ENCODE measurements around the gene BRAP. TPM values are rescaled to one million over a fixed set of nuclear protein-coding genes. Genes with fewer than 3 reads are reported as not detected.
"Not testable (repeated sequence)": the region's sequence is repeated elsewhere in the genome, so short reads cannot be mapped to it uniquely, and the experiment has no call there.

Gene BRAP
- total RNA-seq (2014; rRNA removed; shearing (Covaris generic)) = 11.8 and 14.3 TPM in 2 replicates
- 7.2 and 9.6 TPM in 2 replicates for polyA plus RNA-seq (2014; cell fraction: nucleus; rRNA removed)

DNA sequence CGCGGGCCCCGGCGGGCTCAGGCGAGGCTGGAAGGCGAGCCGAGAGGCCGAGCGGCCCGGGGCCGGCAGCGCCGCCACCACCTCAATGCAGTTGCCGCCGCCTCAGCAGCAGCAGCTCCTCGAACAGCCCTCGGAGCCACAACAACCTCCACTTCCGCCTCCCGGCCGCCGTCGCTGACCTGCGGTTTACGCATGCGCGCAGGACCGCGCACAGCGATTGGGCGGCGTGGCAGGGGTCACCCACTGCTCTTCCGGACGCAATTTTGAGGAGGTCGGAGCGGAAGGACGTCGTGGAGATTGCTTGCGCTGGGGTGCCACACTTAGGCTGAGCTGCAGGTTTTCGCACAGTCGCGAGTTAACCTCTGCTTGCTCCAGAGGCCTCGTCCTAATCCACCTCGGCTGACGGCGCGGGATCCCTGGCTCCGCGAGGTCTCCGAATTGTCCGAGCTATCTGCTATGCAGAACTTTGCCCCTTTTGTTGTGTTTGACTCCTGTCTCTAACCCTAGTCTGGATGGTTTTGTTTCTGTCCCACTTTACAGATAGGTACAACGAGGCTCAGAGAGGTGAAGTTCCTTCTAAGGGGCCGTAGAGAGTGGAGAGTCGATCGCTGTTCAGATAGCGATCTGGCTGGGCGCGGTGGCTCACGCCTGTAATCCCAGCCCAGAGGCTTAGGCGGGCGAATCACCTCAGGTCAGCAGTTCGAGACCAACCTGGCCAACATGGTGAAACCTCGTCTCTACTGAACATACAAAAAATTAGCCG is at the start of gene BRAP, which contains the start of gene ACAD10:
TSS of gene BRAP (minus strand) at position 146 of the 763 bp plus-strand sequence. CDS start 164 bp downstream, outside the sequence.
TSS of gene ACAD10 (plus strand) at position 243 of the 763 bp plus-strand sequence. CDS start 6,657 bp downstream, outside the sequence.
- DNase-seq (ENCODE audit: extremely low read depth, low read depth) = peak; percentile 92

DNA sequence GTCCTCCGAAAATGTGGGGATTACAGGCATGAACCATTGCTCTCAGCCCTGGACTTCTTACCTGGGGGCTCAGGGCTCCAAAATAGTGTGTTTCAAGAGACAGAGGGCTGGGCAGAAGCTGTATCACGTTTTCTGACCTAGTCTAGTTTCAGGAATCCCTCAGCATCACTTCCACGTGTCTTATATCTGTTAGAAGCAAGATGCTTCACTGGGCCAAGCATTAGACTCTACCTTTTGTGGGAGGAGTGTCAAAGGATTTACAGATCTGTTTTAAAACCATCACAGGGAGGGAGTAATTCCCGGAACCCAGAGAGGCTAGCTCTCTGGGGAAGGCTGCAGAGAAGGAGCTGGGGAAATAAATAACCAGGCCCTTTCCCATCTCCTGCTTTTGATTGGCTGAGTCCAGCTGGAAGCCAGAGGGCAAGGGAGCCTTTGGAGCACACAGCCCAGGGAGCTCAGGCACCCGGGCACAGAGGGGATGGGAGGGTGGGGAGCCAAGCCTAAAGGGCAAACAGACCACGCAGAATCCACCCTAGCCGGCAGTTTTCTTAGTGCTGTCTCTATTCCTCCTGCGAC is 47.7 kb upstream of the BRAP start:
- DNase-seq (ENCODE audit: extremely low read depth, low read depth) = no peak

GRCh38 chr12:111732786-111733185 is 47.0 kb upstream of the BRAP start:
- DNase-seq (ENCODE audit: extremely low read depth, low read depth) = no peak

DNA sequence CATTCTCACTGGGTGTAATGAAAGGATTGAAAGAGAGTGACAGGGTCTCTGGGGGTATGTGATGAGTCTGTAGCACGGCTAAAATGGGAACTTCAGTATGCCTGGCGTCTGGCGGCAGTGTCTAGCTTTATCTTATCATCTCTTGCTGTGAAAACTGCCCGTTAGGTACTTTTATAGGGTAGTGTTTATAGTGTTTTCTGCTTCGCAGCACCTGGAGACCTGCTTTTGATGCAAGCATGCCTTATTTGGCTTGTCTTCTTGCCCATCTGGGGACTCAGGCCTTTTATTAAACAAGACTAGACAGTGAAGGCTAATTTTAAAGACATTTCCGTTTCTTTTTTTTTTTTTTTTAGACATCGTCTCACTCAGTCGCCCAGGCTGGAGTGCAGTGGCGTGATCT is 44.7 kb upstream of the BRAP start:
- DNase-seq (ENCODE audit: extremely low read depth, low read depth) = no peak

DNA sequence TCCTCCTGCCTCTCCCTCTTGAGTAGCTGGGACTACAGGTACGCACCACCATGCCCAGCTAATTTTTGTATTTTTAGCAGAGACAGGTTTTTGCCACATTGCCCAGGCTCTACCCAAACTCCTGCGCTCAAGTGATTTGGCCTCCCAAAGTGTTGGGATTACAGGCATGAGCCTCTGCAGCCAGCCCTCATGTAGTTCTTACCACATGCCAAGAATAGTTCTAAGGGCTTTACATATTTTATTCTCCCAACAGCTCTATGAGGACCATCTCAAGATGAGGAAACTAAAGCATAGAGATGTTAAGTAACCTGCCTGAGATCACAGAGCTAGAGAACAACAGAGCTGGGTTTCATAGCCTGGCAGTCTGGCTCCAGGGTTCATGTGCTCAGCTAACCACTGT is 43.0 kb upstream of the BRAP start:
- DNase-seq (ENCODE audit: extremely low read depth, low read depth) = no peak

- not testable (repeated sequence) for DNase-seq (ENCODE audit: extremely low read depth, low read depth)
Measured at GRCh38 chr12:111723646-111724360, 38.0 kb upstream of the BRAP start.

DNA sequence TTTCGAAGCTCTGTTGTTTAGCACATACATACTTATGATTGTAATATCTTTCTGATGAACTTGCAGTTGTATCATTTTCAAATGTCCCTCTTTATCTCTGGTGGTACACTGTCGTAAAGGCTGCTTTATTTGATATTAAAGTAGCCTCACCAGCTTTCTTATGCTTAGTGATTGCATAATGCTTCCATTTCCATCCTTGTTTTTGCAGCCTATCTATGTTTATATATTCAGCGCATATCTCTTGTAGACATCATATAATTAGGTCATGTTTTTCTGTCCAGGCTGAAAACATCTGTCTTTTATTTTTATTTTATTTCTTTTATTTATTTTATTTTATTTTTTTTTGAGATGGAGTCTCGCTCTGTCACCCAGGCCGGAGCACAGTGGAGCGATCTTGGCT is 34.7 kb upstream of the BRAP start:
- no peak for DNase-seq (ENCODE audit: extremely low read depth, low read depth)

DNA sequence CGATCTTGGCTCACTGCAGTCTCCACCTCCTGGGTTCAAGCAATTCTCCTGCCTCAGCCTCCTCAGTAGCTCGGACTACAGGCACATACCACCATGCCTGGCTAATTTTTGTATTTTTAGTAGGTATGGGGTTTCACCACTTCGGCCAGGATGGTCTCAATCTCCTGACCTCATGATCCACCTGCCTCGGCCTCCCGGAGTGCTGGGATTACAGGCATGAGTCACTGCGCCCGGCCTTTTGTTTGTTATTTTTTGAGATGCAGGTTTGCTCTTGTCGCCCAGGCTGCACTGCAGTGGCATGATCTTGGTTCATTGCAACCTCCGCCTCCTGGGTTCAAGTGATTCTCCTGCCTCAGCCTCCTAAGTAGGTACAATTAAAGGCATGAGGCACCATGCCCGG is 33.6 kb upstream of the BRAP start:
- not testable (repeated sequence) for DNase-seq (ENCODE audit: extremely low read depth, low read depth)

DNA sequence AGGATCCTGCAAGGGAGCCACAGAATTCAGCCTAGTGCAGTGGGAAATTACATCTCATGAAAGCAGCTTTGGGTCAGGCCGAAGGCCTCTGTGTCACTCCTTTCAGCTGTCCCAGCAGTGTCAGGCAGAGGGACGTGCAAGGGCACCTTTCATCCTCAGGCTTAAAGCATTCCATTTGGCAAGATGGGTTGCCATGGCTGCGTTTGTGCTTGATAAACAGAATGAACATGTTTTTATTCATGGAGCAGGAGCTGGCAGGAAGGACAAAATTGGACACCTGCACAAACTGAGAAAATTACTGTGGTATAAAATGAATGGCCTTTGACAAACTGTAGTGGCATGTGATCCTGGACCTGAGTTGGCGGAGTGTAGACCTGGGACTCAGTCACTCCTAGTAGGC is 29.5 kb upstream of the BRAP start:
- no peak for DNase-seq (ENCODE audit: extremely low read depth, low read depth)

- DNase-seq (ENCODE audit: extremely low read depth, low read depth) = no peak
Measured at GRCh38 chr12:111706145-111706544, 20.4 kb upstream of the BRAP start.

DNA sequence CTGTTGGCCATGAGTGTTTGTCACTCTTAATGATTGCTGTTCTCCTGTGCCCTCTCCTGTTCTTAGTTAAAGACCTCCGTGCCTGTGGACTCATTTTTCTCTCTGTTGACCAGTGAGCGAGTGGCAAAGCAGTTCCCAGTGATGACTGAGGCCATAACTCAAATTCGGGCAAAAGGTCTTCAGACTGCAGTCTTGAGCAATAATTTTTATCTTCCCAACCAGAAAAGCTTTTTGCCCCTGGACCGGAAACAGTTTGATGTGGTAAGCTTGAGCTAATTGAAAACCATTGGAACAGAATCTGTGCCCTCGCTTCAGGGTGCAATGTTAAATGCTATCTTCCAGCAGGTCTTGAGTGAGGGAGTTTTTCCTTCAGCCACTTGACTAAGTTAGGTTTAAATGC is 19.9 kb upstream of the BRAP start:
- no peak for DNase-seq (ENCODE audit: extremely low read depth, low read depth)

DNA sequence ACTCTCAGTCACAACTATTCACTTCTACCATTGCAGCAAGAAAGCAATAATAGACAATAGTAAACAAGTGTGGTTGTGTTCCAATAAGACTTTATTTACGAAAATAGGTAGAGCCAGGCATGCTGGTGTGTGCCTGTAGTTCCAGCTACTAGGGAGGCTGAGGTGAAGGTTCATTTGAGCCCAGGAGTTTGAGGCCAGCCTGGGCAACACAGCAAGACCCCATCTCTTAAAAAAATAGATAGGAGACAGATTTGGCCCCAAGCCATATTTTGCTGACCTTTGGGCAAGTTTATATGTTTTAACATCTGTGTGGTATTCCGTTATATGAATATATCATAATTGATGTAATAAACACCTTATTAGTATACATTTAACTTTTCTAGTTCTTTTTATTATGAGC is 14.2 kb upstream of the BRAP start:
- DNase-seq (ENCODE audit: extremely low read depth, low read depth) = no peak

DNA sequence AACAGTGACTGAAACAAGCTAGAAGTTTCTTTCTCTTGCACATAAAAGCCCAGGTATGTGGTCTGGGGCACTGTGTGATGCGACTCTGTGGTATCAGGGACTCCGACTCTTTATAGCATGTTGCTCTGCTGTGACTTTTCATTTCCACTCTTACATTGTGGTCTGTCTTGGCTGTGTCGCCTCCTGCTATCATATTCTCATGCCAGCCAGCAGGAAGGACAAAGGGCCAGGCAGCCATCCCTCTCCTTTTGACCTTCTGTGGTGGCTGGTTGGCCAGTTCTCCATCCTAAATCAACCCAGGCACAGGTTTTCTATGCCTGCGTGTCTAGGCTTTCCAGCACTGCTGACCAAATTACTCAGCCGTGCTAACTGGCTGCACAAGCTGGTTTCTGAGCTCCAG is 8.1 kb upstream of the BRAP start:
- DNase-seq (ENCODE audit: extremely low read depth, low read depth) = no peak

DNA sequence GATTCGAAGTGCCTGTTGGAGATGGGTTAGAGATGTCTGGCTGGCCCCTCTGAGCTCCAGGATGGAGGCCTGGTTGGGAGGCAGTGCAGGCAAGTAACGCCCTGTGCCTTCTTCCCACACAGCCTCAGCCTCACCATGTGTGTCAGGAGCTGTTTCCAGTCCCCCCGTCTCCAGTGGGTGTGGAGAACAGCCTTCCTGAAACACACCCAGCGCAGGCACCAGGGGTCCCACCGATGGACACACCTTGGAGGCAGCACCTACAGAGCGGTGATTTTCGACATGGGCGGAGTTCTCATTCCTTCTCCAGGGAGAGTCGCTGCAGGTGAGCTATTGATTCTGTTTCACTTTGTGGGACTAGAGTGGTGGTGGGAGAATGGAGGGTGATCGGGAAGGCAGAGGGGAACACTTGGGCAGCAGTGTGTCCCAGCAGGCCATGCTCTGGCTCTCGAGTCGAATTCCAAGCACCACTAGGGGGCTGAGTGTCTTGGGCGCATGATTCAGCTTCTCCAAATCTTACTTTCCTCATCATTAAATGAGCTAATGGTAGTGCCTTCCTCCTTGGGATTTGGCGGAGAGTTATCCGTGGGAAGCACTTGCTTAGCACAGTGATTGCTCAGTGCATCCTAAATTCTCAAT is 6.9 kb upstream of the BRAP start:
- no peak for DNase-seq (ENCODE audit: extremely low read depth, low read depth)

GRCh38 chr12:111691262-111691661 is 5.5 kb upstream of the BRAP start:
- DNase-seq (ENCODE audit: extremely low read depth, low read depth) = no peak

GRCh38 chr12:111687952-111688351 is 2.2 kb upstream of the BRAP start:
- no peak for DNase-seq (ENCODE audit: extremely low read depth, low read depth)

GRCh38 chr12:111687255-111687654 is 1.5 kb upstream of the BRAP start:
- no peak for DNase-seq (ENCODE audit: extremely low read depth, low read depth)

- no peak for DNase-seq (ENCODE audit: extremely low read depth, low read depth)
Measured at GRCh38 chr12:111686574-111687105, 884 bp upstream of the BRAP start.

DNA sequence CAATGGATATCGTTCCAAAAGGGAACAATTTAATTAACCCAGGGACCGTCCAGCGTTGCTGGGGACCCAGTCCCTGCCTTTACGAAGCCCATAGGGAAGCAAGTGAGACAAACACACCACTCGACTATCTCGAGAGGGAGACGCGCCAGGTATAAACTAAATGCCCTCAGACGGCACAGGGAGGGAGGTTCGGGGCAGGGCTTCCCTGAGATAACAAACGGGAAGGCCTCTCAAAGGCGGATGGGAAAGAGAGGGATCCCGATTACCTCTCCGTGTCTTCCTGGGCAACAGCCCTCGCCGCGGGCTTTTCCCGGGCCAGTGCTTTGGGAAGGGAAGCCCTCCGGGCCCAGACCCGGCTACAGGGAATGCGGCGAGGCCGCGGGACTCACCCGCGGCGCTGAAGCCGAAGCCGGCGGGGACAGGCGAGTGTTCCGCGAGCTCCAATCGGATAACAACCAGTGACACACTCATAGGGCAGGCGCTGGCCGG is 390 bp downstream of the BRAP start:
- no peak for DNase-seq (ENCODE audit: extremely low read depth, low read depth)

DNA sequence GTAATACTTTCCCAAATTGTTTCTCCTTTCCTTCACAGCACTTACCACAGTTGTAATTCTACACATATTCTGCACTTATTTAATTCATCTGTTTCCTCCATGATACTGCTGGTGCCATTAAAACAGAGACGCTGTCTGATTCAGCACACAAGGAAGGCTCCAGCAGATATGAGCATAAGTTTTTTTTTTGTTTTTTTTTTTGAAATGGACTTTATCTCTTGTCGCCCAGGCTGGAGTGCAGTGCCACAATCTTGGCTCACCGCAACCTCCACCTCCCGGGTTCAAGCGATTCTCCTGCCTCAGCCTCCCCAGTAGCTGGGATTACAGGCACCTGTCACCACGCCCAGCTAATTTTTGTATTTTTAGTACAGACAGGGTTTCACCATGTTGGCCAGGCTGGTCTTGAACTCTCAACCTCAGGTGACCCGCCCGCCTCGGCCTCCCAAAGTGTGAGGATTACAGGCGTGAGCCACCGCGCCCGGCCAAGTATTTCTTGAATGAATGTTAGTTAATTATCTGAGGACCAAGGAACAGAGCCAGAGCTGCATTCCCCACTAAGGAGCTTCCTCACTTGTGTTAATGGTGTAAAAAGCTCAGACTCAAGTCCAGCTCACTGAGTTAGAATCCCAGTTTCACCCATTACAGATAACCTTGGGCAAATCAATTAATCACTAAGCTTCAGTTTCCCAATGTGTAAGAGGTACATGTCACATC is 1.1 kb downstream of the BRAP start:
- not testable (repeated sequence) for DNase-seq (ENCODE audit: extremely low read depth, low read depth)
